Mesothelial cell of epicardium (in vitro differentiated cells): Measurements from ENCODE around the gene SYT1. TPM values are rescaled to one million over a fixed set of nuclear protein-coding genes. Genes with fewer than 3 reads are reported as not detected.

Experiments
- DNase-seq, 2 experiments: peaks; one replicate each; pipeline ENCODE4 v3.0.0; 2021; ENCODE audit warnings: low spot score in 2 of 2; ENCODE audit not compliant: unreplicated experiment in 2 of 2
- H3K27ac Mint-ChIP-seq: 2 replicates; pipeline ENCODE4 v1.8.0; 2021; ENCODE audit warnings: mixed read lengths
- H3K27me3 Mint-ChIP-seq: 2 replicates; pipeline ENCODE4 v1.8.0; 2021; ENCODE audit warnings: low read depth, mixed read lengths
- H3K36me3 Mint-ChIP-seq: 2 replicates; pipeline ENCODE4 v1.8.0; 2021; ENCODE audit warnings: mixed read lengths
- H3K4me1 Mint-ChIP-seq: 2 replicates; pipeline ENCODE4 v1.8.0; 2021; ENCODE audit warnings: mixed read lengths
- H3K4me3 Mint-ChIP-seq: 2 replicates; pipeline ENCODE4 v1.8.0; 2021; ENCODE audit warnings: mild to moderate bottlenecking, moderate library complexity, mixed read lengths
- H3K9me3 Mint-ChIP-seq: 2 replicates; pipeline ENCODE4 v1.8.0; 2021; ENCODE audit warnings: mixed read lengths
- CTCF ChIP-seq: fragments of 200-600 bp; sonication (generic); IDR thresholded peaks from one replicate; pipeline ENCODE4 v1.5.0; 2021; ENCODE audit warnings: antibody characterized with exemption; ENCODE audit not compliant: unreplicated experiment
- total RNA-seq: library from RNA; stranded (reverse); gene quantifications from 3 replicates; pipeline ENCODE4 v1.2.1, GENCODE V29; 2021

SYT1 gene
- total RNA-seq, 1 donor from 2014 or later, result 13.6 TPM

GRCh38 chr12:78898416-78898815, 33.8 kb downstream of the SYT1 start:
- peaks cover 6% of the 10 kb centered on the region for H3K4me1 Mint-ChIP-seq
- H3K9me3 Mint-ChIP-seq, result no peaks in the 10 kb centered on the region
- no peak for TF ChIP-seq CTCF
- no peak for DNase-seq
- no peaks in the 10 kb centered on the region for H3K36me3 Mint-ChIP-seq
- no peaks in the 10 kb centered on the region for H3K27me3 Mint-ChIP-seq
- H3K27ac Mint-ChIP-seq, result peak overlapping the region; percentile 49
- no peak overlapping the region for H3K4me3 Mint-ChIP-seq

DNA sequence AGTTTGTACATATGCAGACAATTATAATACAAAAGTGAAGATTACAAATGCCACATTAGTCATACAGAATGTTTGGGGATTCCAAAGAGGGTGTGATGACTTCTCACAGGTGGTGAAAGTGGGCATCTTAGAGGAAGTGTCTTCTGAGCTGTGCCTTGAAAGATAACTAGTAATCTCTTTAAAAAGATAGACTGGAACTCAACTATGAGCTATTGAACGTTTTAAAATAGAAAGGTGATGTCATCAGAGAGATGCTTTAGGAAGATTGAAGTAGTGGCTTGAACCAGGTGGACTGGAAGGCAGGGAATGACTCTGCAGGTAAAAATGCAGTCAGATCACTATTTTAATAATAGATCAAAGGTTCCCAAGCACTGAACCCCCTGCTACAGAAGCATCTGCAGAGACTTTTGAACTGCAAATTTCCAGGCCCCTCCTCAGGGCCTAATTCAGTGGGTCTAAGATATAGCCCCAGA, 50.3 kb downstream of the SYT1 start:
- no peaks in the 10 kb centered on the region for H3K27me3 Mint-ChIP-seq
- H3K27ac Mint-ChIP-seq, result peak overlapping the region; percentile 15
- no peak overlapping the region for H3K4me3 Mint-ChIP-seq
- TF ChIP-seq CTCF, result no peak
- no peaks in the 10 kb centered on the region for H3K36me3 Mint-ChIP-seq
- no peaks in the 10 kb centered on the region for H3K9me3 Mint-ChIP-seq
- peaks cover 13% of the 10 kb centered on the region for H3K4me1 Mint-ChIP-seq
- no peak for DNase-seq

GRCh38 chr12:78916845-78917480, 52.4 kb downstream of the SYT1 start:
- H3K27me3 Mint-ChIP-seq, result no peaks in the 10 kb centered on the region
- no peak for DNase-seq
- H3K4me3 Mint-ChIP-seq, result no peak overlapping the region
- H3K9me3 Mint-ChIP-seq, result no peaks in the 10 kb centered on the region
- H3K36me3 Mint-ChIP-seq, result no peaks in the 10 kb centered on the region
- peaks cover 13% of the 10 kb centered on the region for H3K4me1 Mint-ChIP-seq
- H3K27ac Mint-ChIP-seq, result no peak overlapping the region
- no peak for TF ChIP-seq CTCF

DNA sequence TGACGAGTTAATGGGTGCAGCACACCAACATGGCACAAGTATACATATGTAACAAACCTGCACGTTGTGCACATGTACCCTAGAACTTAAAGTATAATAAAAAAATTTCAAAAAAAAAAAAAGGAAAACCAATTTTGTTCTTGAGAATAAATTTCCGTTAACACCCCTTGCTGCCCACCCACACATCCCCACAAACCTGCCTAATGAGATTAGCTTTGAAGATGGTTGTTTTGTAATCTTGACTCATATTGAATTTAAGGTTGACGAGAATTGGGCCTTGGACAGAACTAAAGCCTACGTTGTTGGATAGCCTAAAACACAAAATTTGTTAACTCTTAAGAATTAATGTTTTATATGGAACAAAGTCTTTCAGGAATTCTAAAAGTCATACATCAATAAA, 52.9 kb downstream of the SYT1 start:
- no peak overlapping the region for H3K4me3 Mint-ChIP-seq
- H3K9me3 Mint-ChIP-seq, result no peaks in the 10 kb centered on the region
- H3K27me3 Mint-ChIP-seq, result no peaks in the 10 kb centered on the region
- TF ChIP-seq CTCF, result no peak
- DNase-seq, result no peak
- H3K27ac Mint-ChIP-seq, result no peak overlapping the region
- H3K36me3 Mint-ChIP-seq, result no peaks in the 10 kb centered on the region
- peaks cover 13% of the 10 kb centered on the region for H3K4me1 Mint-ChIP-seq

DNA sequence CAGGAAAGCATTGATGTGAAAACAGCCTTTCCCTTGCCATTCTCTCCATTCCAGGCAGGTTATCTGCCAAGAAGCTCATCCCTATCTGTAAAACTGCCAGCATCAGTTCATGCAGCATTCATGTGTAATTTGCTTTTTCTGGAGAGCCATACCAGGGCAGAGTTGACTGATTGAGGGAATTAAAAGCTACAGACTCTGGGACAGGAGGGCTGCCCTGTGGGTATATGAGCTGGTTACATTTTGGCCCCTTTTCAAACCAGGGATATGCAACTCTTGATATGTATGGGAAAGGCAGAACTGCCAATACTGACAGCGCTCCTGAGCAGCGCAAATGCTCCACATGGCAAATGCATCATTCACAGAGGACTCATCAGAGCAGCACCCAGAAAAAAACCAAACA, 53.7 kb downstream of the SYT1 start:
- no peaks in the 10 kb centered on the region for H3K36me3 Mint-ChIP-seq
- no peak overlapping the region for H3K4me3 Mint-ChIP-seq
- peaks cover 13% of the 10 kb centered on the region for H3K4me1 Mint-ChIP-seq
- no peaks in the 10 kb centered on the region for H3K27me3 Mint-ChIP-seq
- no peak for TF ChIP-seq CTCF
- no peaks in the 10 kb centered on the region for H3K9me3 Mint-ChIP-seq
- H3K27ac Mint-ChIP-seq, result no peak overlapping the region
- no peak for DNase-seq
